Ovary (tissue), 3 donors: Measurements from ENCODE around the gene LDB3.

ENCODE experiments used
- EP300 ChIP-seq: sonication (generic); formaldehyde crosslinking; IDR thresholded peaks from one replicate; pipeline ENCODE4 v1.6.1; 2017; ENCODE audit warnings: antibody characterized with exemption
- POLR2A ChIP-seq: fragments of 450-650 bp; IDR thresholded peaks from one replicate; pipeline ENCODE4 v1.6.1; 2017; ENCODE audit warnings: antibody characterized with exemption, mild to moderate bottlenecking, moderate library complexity
- TF ChIP-seq, protein P1 (sequence below), 3 donors: fragments of 450-650 bp in 2 of 3; fragments of 200-600 bp in 1 of 3; IDR thresholded peaks; one replicate each; pipeline versions ENCODE4 v1.5.1 to v1.8.0; 2016 to 2022; ENCODE audit warnings: antibody characterized with exemption in 3 of 3, mild to moderate bottlenecking in 1 of 3
- donor health status: DM: no; HTN: no; CAD: no.

DNA sequence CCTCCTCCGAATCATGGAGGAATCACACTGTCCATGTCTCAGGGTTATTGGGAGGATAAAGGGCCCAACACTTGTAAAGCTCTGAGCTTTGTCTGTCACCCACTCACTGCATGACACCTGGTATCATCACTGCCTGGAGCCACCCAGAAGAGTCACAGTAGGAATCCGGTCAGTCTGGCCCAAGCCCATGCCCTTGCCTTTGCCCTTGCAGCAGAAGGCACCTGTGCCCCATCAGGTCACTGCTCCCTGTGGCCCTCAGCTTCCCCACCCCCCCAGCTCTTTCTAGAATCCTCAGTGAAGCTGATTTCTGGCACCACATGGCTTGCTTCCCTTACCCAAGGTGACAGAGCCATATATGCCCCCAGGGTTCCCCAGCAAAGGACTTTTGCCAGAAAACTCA is 14.4 kb downstream of the LDB3 start:
- TF ChIP-seq, protein P1, sequence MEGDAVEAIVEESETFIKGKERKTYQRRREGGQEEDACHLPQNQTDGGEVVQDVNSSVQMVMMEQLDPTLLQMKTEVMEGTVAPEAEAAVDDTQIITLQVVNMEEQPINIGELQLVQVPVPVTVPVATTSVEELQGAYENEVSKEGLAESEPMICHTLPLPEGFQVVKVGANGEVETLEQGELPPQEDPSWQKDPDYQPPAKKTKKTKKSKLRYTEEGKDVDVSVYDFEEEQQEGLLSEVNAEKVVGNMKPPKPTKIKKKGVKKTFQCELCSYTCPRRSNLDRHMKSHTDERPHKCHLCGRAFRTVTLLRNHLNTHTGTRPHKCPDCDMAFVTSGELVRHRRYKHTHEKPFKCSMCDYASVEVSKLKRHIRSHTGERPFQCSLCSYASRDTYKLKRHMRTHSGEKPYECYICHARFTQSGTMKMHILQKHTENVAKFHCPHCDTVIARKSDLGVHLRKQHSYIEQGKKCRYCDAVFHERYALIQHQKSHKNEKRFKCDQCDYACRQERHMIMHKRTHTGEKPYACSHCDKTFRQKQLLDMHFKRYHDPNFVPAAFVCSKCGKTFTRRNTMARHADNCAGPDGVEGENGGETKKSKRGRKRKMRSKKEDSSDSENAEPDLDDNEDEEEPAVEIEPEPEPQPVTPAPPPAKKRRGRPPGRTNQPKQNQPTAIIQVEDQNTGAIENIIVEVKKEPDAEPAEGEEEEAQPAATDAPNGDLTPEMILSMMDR (IDR thresholded peaks at IDR 0.05): no peak
- no peak for TF ChIP-seq EP300
- TF ChIP-seq POLR2A: no peak
